Gastrocnemius medialis (tissue), 4 donors: Measurements from ENCODE around the gene PRIM2. TPM values are rescaled to one million over a fixed set of nuclear protein-coding genes. Genes with fewer than 3 reads are reported as not detected.

Experiments
- ATAC-seq, 2 donors: fragments of 150-250 bp; one replicate each; pipeline ENCODE4 v1.9.1; 2016
- DNase-seq, 2 donors: peaks; one replicate each; pipeline ENCODE4 v3.0.0-alpha.2; 2019
- H3K27ac ChIP-seq, 4 donors: fragments of 200-600 bp; sonication (generic); 1 replicate in 1 of 4; 2 replicates in 3 of 4; pipeline ENCODE4 v1.5.1; 2016 to 2018; ENCODE audit warnings: mild to moderate bottlenecking in 2 of 4, moderate library complexity in 1 of 4
- H3K27me3 ChIP-seq, 3 donors: fragments of 200-600 bp; sonication (generic) in 2 of 3; 1 replicate in 1 of 3; 2 replicates in 2 of 3; pipeline versions ENCODE4 v1.5.1 to v1.6.0; 2016 to 2019; ENCODE audit warnings: mild to moderate bottlenecking in 1 of 3, moderate library complexity in 1 of 3
- H3K36me3 ChIP-seq, 2 donors: fragments of 200-600 bp; sonication (generic) in 1 of 2; one replicate each; pipeline ENCODE4 v1.5.1; 2017 to 2018
- H3K4me1 ChIP-seq, 2 donors: fragments of 200-600 bp; sonication (generic) in 1 of 2; one replicate each; pipeline ENCODE4 v1.5.1; 2016 to 2017; ENCODE audit warnings: mild to moderate bottlenecking in 2 of 2
- H3K4me3 ChIP-seq, 4 donors: fragments of 200-600 bp; sonication (generic) in 3 of 4; 1 replicate in 1 of 4; 2 replicates in 3 of 4; pipeline ENCODE4 v1.5.1; 2016 to 2019; ENCODE audit warnings: mild to moderate bottlenecking in 2 of 4
- H3K9me3 ChIP-seq, 3 donors: fragments of 200-600 bp; sonication (generic) in 2 of 3; 1 replicate in 1 of 3; 2 replicates in 2 of 3; pipeline ENCODE4 v1.5.1; 2016 to 2019
- CTCF ChIP-seq, 5 experiments: fragments of 450-650 bp in 3 of 5; fragments of 200-600 bp in 2 of 5; sonication (generic) in 2 of 5; IDR thresholded peaks in 4 of 5; conservative IDR thresholded peaks in 1 of 5; 1 replicate in 4 of 5; 2 replicates in 1 of 5; pipeline ENCODE4 v1.5.1; 2016 to 2019; ENCODE audit warnings: antibody characterized with exemption in 5 of 5, mild to moderate bottlenecking in 3 of 5, moderate library complexity in 3 of 5
- POLR2A ChIP-seq, 2 donors: fragments of 450-650 bp; IDR thresholded peaks; one replicate each; pipeline ENCODE4 v1.6.1; 2017; ENCODE audit warnings: antibody characterized with exemption in 2 of 2, mild to moderate bottlenecking in 2 of 2, moderate library complexity in 2 of 2
- in situ Hi-C, 4 donors: fragments of 200-750 bp; cut with MboI; loops; one replicate each; pipeline versions ENCODE4 v1.15.0 to v1.8.0; 2017; ENCODE audit warnings: low sequenced_read_pairs in 4 of 4
- intact Hi-C: fragments of 100-400 bp; cut with DNase I; formaldehyde crosslinking; loops from one replicate; pipeline ENCODE4 v1.15.1; 2023; ENCODE audit warnings: low total_unique reads
- total RNA-seq, 4 donors: library from RNA; depleted of rRNA; stranded (reverse); fragments of >200 nt; gene quantifications; one replicate each; pipeline versions ENCODE4 v1.1.0 to v1.2.3, GENCODE V29; 2016

Gene PRIM2
- total RNA-seq, 4 donors from 2014 or later: 1.9 to 4.8 (median 3.8) TPM

GRCh38 chr6:57312004-57312345 lies 5.5 kb upstream of the PRIM2 start:
- ATAC-seq: no peak
- no peak for DNase-seq
- peaks cover 7 to 15% of the 10 kb centered on the region in 2 donors for H3K4me1 ChIP-seq
- no peaks in the 10 kb centered on the region for H3K27me3 ChIP-seq
- intact Hi-C loops: loop anchor here (10.0 kb wide), 1 partner anchor 667 kb away; the partner anchor contains the start of gene DST
- no peaks in the 10 kb centered on the region for H3K36me3 ChIP-seq
- in situ Hi-C loops: loop anchor here in 3 of 4 donors (10.0 to 25.0 kb wide), 3 partner anchors 125 to 407 kb away; partner anchors contain the start of gene ZNF451 (in 2 of the 3)
- no peak overlapping the region for H3K4me3 ChIP-seq
- no peaks in the 10 kb centered on the region for H3K9me3 ChIP-seq
- TF ChIP-seq CTCF (IDR thresholded peaks at IDR 0.05 in 4 of 5, conservative IDR thresholded peaks at IDR 0.05 in 1 of 5): no peak
- no peak for TF ChIP-seq POLR2A (IDR thresholded peaks at IDR 0.05)
- H3K27ac ChIP-seq: no peak overlapping the region

- TF ChIP-seq CTCF (IDR thresholded peaks at IDR 0.05 in 4 of 5, conservative IDR thresholded peaks at IDR 0.05 in 1 of 5) (no peak), POLR2A (IDR thresholded peaks at IDR 0.05) (no peak)
- in situ Hi-C loops (loop anchor here in 3 of 4 donors (10.0 to 25.0 kb wide), 3 partner anchors 126 to 408 kb away; partner anchors contain the start of gene ZNF451 (in 2 of the 3)), intact Hi-C loops (loop anchor here (10.0 kb wide), 1 partner anchor 668 kb away; the partner anchor contains the start of gene DST)
- H3K27me3 ChIP-seq: no peaks in the 10 kb centered on the region
- DNase-seq: no peak
- no peak overlapping the region for H3K4me3 ChIP-seq
- H3K4me1 ChIP-seq: peaks cover 12 to 18% of the 10 kb centered on the region in 2 donors
- no peaks in the 10 kb centered on the region for H3K36me3 ChIP-seq
- H3K9me3 ChIP-seq: no peaks in the 10 kb centered on the region
- H3K27ac ChIP-seq: peak overlapping the region in 1 of 4 donors; percentile 56
- no peak for ATAC-seq
Measured at GRCh38 chr6:57313009-57313408, 4.4 kb upstream of the PRIM2 start.

GRCh38 chr6:57313711-57314471 lies 3.5 kb upstream of the PRIM2 start:
- ATAC-seq (peak; percentile 32 to 59), DNase-seq (peak in 1 of 2 donors; percentile 13)
- TF ChIP-seq POLR2A (IDR thresholded peaks at IDR 0.05): no peak
- no peak for TF ChIP-seq CTCF (IDR thresholded peaks at IDR 0.05 in 4 of 5, conservative IDR thresholded peaks at IDR 0.05 in 1 of 5)
- intact Hi-C loops (loop anchor here (10.0 kb wide), 1 partner anchor 669 kb away; the partner anchor contains the start of gene DST), in situ Hi-C loops (loop anchor here in 3 of 4 donors (10.0 to 25.0 kb wide), 3 partner anchors 127 to 409 kb away; partner anchors contain the start of gene ZNF451 (in 2 of the 3))
- Histone ChIP-seq H3K4me3 (no peak overlapping the region), H3K27me3 (no peaks in the 10 kb centered on the region), H3K27ac (peak overlapping the region in 3 of 4 donors; percentile 35 to 56 (median 54)), H3K36me3 (no peaks in the 10 kb centered on the region), H3K4me1 (peaks cover 14 to 21% of the 10 kb centered on the region in 2 donors), H3K9me3 (no peaks in the 10 kb centered on the region)

GRCh38 chr6:57315111-57315510 lies 2.3 kb upstream of the PRIM2 start:
- no peak overlapping the region for H3K27ac ChIP-seq

More at GRCh38 chr6:57315111-57315510, 2.3 kb upstream of the PRIM2 start:
- no peak overlapping the region for H3K4me3 ChIP-seq
- no peaks in the 10 kb centered on the region for H3K9me3 ChIP-seq
- no peaks in the 10 kb centered on the region for H3K36me3 ChIP-seq
- peaks cover 14 to 21% of the 10 kb centered on the region in 2 donors for H3K4me1 ChIP-seq
- no peak for ATAC-seq
- in situ Hi-C loops (loop anchor here (5.0 to 25.0 kb wide), 6 partner anchors 128 to 413 kb away; partner anchors contain the start of genes ZNF451 (in 2 of the 4) and BAG2 (in 1 of the 4)), intact Hi-C loops (loop anchor here (5.0 to 10.0 kb wide), 2 partner anchors 48 to 670 kb away; partner anchors contain the start of gene DST)
- no peak for DNase-seq
- H3K27me3 ChIP-seq: no peaks in the 10 kb centered on the region
- TF ChIP-seq POLR2A (IDR thresholded peaks at IDR 0.05): no peak
- TF ChIP-seq CTCF (IDR thresholded peaks at IDR 0.05 in 4 of 5, conservative IDR thresholded peaks at IDR 0.05 in 1 of 5): no peak
